ENCODE measurements around the gene HAGHL.
A peak's percentile ranks its signal among the peaks of the same experiment; 100 is the strongest.

HAGHL gene

GRCh38 chr16:768428-768827, 41.5 kb downstream of the HAGHL start (continued):
- TF ChIP-seq SETDB1 (IDR thresholded peaks at IDR 0.05; ENCODE audit: insufficient read length, low read length) = no peak
- TF ChIP-seq KLF1 (tag by site-specific recombination; IDR thresholded peaks at IDR 0.05) = peak; percentile 87
- TF ChIP-seq CTCF (tag by site-specific recombination; IDR thresholded peaks at IDR 0.05) = no peak
- TF ChIP-seq ZNF121 (tag by site-specific recombination; IDR thresholded peaks at IDR 0.05) = no peak
- peak; percentile 21; the same call in 1 of the 2 replicates for TF ChIP-seq KLF9 (tag by site-specific recombination; IDR thresholded peaks at IDR 0.05; ENCODE audit: low read depth)
- TF ChIP-seq OSR2 (tag by site-specific recombination; IDR thresholded peaks at IDR 0.05) = no peak
- TF ChIP-seq ZNF514 (tag by site-specific recombination; IDR thresholded peaks at IDR 0.05) = no peak
- 0 out of 2 replicates have a peak, but pooled peaks have one; percentile 11 for TF ChIP-seq PATZ1 (tag by site-specific recombination; IDR thresholded peaks at IDR 0.05)
- TF ChIP-seq ZNF394 (tag by site-specific recombination; IDR thresholded peaks at IDR 0.05; ENCODE audit: borderline replicate concordance) = no peak
- no peak for TF ChIP-seq SCRT2 (tag by site-specific recombination; IDR thresholded peaks at IDR 0.05)
- TF ChIP-seq REPIN1 (tag by site-specific recombination; IDR thresholded peaks at IDR 0.05; ENCODE audit: low read depth) = no peak
- no peak for TF ChIP-seq ZNF138 (tag by site-specific recombination; IDR thresholded peaks at IDR 0.05; ENCODE audit: borderline replicate concordance)
- TF ChIP-seq ZNF555 (tag by site-specific recombination; conservative IDR thresholded peaks at IDR 0.05) = no peak
- TF ChIP-seq ZBTB17 (tag by site-specific recombination; IDR thresholded peaks at IDR 0.05) = no peak
- no peak for TF ChIP-seq ZNF600 (tag by site-specific recombination; IDR thresholded peaks at IDR 0.05)
- no peak for TF ChIP-seq ZSCAN18 (tag by site-specific recombination; IDR thresholded peaks at IDR 0.05)
- no peak for TF ChIP-seq ZFP69B (tag by site-specific recombination; IDR thresholded peaks at IDR 0.05)
- TF ChIP-seq ZNF777 (tag by site-specific recombination; IDR thresholded peaks at IDR 0.05; ENCODE audit: borderline replicate concordance) = no peak
- TF ChIP-seq GLIS2 (tag by site-specific recombination; IDR thresholded peaks at IDR 0.05) = peak; percentile 33; the same call in 1 of the 2 replicates
- TF ChIP-seq ZNF266 (tag by site-specific recombination; IDR thresholded peaks at IDR 0.05; ENCODE audit: low read depth) = no peak
- TF ChIP-seq ZNF626 (tag by site-specific recombination; IDR thresholded peaks at IDR 0.05) = no peak
- TF ChIP-seq ZNF112 (tag by site-specific recombination; IDR thresholded peaks at IDR 0.05) = no peak
- no peak for TF ChIP-seq ZNF416 (tag by site-specific recombination; IDR thresholded peaks at IDR 0.05)
- TF ChIP-seq INSM2 (tag by site-specific recombination; IDR thresholded peaks at IDR 0.05) = no peak
- peak; percentile 24; the same call in 1 of the 2 replicates for TF ChIP-seq HIC1 (tag by site-specific recombination; IDR thresholded peaks at IDR 0.05)
- no peak for TF ChIP-seq PRDM1 (tag by site-specific recombination; IDR thresholded peaks at IDR 0.05)
- TF ChIP-seq ZNF311 (tag by site-specific recombination; IDR thresholded peaks at IDR 0.05; ENCODE audit: borderline replicate concordance) = no peak
- TF ChIP-seq ZNF704 (tag by site-specific recombination; IDR thresholded peaks at IDR 0.05) = no peak
- TF ChIP-seq ZNF292 (tag by site-specific recombination; IDR thresholded peaks at IDR 0.05; ENCODE audit: borderline replicate concordance, low read depth) = no peak
- TF ChIP-seq ZSCAN5A (tag by site-specific recombination; IDR thresholded peaks at IDR 0.05) = no peak

Data from HEK293 (cell line).